H1 (cell line): ENCODE results near the gene BARHL1. TPM values are rescaled to one million over a fixed set of nuclear protein-coding genes. Genes with fewer than 3 reads are reported as not detected.

Experiments used
- CTCF ChIA-PET: fragments of 300-600 bp; sonication (Branson Sonifier 250); formaldehyde crosslinking; loops from one replicate; lab custom pipeline; 2021; ENCODE audit not compliant: partially characterized antibody; lab: Charles Lee
- POLR2A ChIA-PET: fragments of 300-600 bp; sonication (Branson Sonifier 250); formaldehyde crosslinking; loops from one replicate; lab custom pipeline; 2021; ENCODE audit warnings: inconsistent platforms; ENCODE audit not compliant: partially characterized antibody; lab: Charles Lee
- DNase-seq, 2 experiments: peaks; one replicate each; pipeline versions ENCODE4 v3.0.0 to v3.0.0-alpha.2; 2010 to 2022; ENCODE audit warnings: low spot score in 2 of 2, low read depth in 1 of 2, mixed read lengths in 1 of 2
- FAIRE-seq: peaks from 2 replicates; lab custom pipeline; 2011; peaks lifted over from hg19 to GRCh38; lab: Jason Lieb, UNC
- H2AFZ ChIP-seq: 2 replicates; pipeline ENCODE4 v1.8.1; 2012; ENCODE audit warnings: low read length, inconsistent platforms
- H2AK5ac ChIP-seq: 2 replicates; pipeline ENCODE4 v1.6.1; 2013; ENCODE audit warnings: low read depth, low read length
- H2BK120ac ChIP-seq: replicated peaks from 2 replicates; pipeline ENCODE3; 2013; ENCODE audit warnings: low read depth, low read length, inconsistent platforms
- H2BK12ac ChIP-seq: 2 replicates; pipeline ENCODE4 v1.6.1; 2013; ENCODE audit warnings: low read depth, low read length
- H2BK15ac ChIP-seq: 2 replicates; pipeline ENCODE4 v1.6.1; 2013; ENCODE audit warnings: low read length
- H2BK20ac ChIP-seq: 2 replicates; pipeline ENCODE4 v1.6.1; 2013; ENCODE audit warnings: low read length
- H2BK5ac ChIP-seq: 2 replicates; pipeline ENCODE4 v1.6.1; 2013; ENCODE audit warnings: low read depth, low read length
- H3K14ac ChIP-seq: 2 replicates; pipeline ENCODE4 v1.6.1; 2013; ENCODE audit warnings: inconsistent platforms; ENCODE audit not compliant: insufficient read length
- H3K18ac ChIP-seq: 2 replicates; pipeline ENCODE4 v1.6.1; 2013; ENCODE audit warnings: low read length; ENCODE audit errors: extremely low read depth
- H3K23ac ChIP-seq: 2 replicates; pipeline ENCODE4 v1.6.1; 2013; ENCODE audit warnings: inconsistent platforms; ENCODE audit not compliant: insufficient read length
- H3K23me2 ChIP-seq: 2 replicates; pipeline ENCODE4 v1.6.1; 2013; ENCODE audit warnings: low read depth, low read length
- H3K27ac ChIP-seq: 2 replicates; pipeline ENCODE4 v1.6.1; 2011; ENCODE audit warnings: low read depth, low read length, inconsistent platforms
- H3K27me3 ChIP-seq, 4 experiments: replicated peaks in 1 of 4; 1 replicate in 1 of 4; 2 replicates in 3 of 4; pipeline versions ENCODE4 v1.6.1 to v1.8.1; 2011 to 2013; ENCODE audit warnings: low read length in 3 of 4, mild to moderate bottlenecking in 3 of 4, inconsistent platforms in 2 of 4, mixed read lengths in 2 of 4, moderate library complexity in 1 of 4; ENCODE audit not compliant: control insufficient read depth in 3 of 4, insufficient read depth in 3 of 4; ENCODE audit errors: extremely low read depth in 1 of 4
- H3K36me3 ChIP-seq, 4 experiments: 2 replicates each; pipeline versions ENCODE4 v1.6.1 to v1.8.1; 2011 to 2013; ENCODE audit warnings: mild to moderate bottlenecking in 4 of 4, low read length in 3 of 4, moderate library complexity in 2 of 4, control low read depth in 1 of 4, inconsistent platforms in 1 of 4; ENCODE audit not compliant: insufficient read depth in 4 of 4, control insufficient read depth in 2 of 4
- H3K4ac ChIP-seq: replicated peaks from 2 replicates; pipeline ENCODE3; 2013; ENCODE audit warnings: low read length, low read depth, mixed read lengths, inconsistent platforms; ENCODE audit not compliant: insufficient read length
- H3K4me1 ChIP-seq, 4 experiments: replicated peaks in 1 of 4; 1 replicate in 1 of 4; 2 replicates in 3 of 4; pipeline versions ENCODE4 v1.6.1 to v1.8.1; 2011 to 2013; ENCODE audit warnings: low read length in 3 of 4, inconsistent platforms in 2 of 4, mixed read lengths in 1 of 4; ENCODE audit not compliant: insufficient read depth in 4 of 4, control insufficient read depth in 3 of 4
- H3K4me2 ChIP-seq, 2 experiments: 2 replicates each; pipeline versions ENCODE4 v1.6.1 to v1.8.1; 2011 to 2013; ENCODE audit warnings: low read depth in 2 of 2, low read length in 2 of 2, control low read depth in 1 of 2, inconsistent platforms in 1 of 2, mild to moderate bottlenecking in 1 of 2; ENCODE audit not compliant: insufficient read depth in 1 of 2
- H3K4me3 ChIP-seq, 4 experiments: fragments of 200-600, 300-600 bp in 1 of 4; sonication (generic), shearing (Covaris generic), sonication (Bioruptor Twin) in 1 of 4; 2 replicates each; pipeline versions ENCODE4 v1.5.1 to v1.8.1; 2011 to 2016; ENCODE audit warnings: low read length in 4 of 4, low read depth in 3 of 4, control low read depth in 2 of 4, inconsistent platforms in 2 of 4, mild to moderate bottlenecking in 2 of 4, mixed read lengths in 1 of 4, moderate library complexity in 1 of 4; ENCODE audit not compliant: insufficient read depth in 2 of 4; ENCODE audit errors: extremely low read depth in 1 of 4
- H3K56ac ChIP-seq: replicated peaks from 2 replicates; pipeline ENCODE3; 2013; ENCODE audit warnings: low read depth, mild to moderate bottlenecking, mixed read lengths, low read length, inconsistent platforms; ENCODE audit not compliant: insufficient read length
- H3K79me1 ChIP-seq: 2 replicates; pipeline ENCODE4 v1.6.1; 2013; ENCODE audit warnings: low read depth, low read length, control low read depth
- H3K79me2 ChIP-seq, 2 experiments: 2 replicates each; pipeline versions ENCODE4 v1.6.1 to v1.8.1; 2012 to 2013; ENCODE audit warnings: low read length in 2 of 2, mild to moderate bottlenecking in 2 of 2, inconsistent platforms in 1 of 2; ENCODE audit not compliant: insufficient read depth in 2 of 2, control insufficient read depth in 1 of 2
- H3K9ac ChIP-seq, 4 experiments: replicated peaks in 1 of 4; 1 replicate in 1 of 4; 2 replicates in 3 of 4; pipeline versions ENCODE4 v1.6.1 to v1.8.1; 2011 to 2013; ENCODE audit warnings: low read depth in 3 of 4, low read length in 3 of 4, control low read depth in 2 of 4, mild to moderate bottlenecking in 2 of 4, moderate library complexity in 2 of 4, inconsistent platforms in 1 of 4; ENCODE audit errors: extremely low read depth in 1 of 4
- H3K9me3 ChIP-seq, 2 experiments: 2 replicates each; pipeline versions ENCODE4 v1.6.1 to v1.8.1; 2012 to 2013; ENCODE audit warnings: mild to moderate bottlenecking in 2 of 2, moderate library complexity in 2 of 2, control low read depth in 1 of 2, inconsistent platforms in 1 of 2, low read depth in 1 of 2, low read length in 1 of 2, mixed read lengths in 1 of 2; ENCODE audit not compliant: insufficient read depth in 2 of 2
- H4K20me1 ChIP-seq, 2 experiments: replicated peaks in 1 of 2; 2 replicates each; pipeline versions ENCODE3 to v1.8.1; 2011 to 2013; ENCODE audit warnings: inconsistent platforms in 2 of 2, low read length in 2 of 2, mild to moderate bottlenecking in 1 of 2; ENCODE audit not compliant: insufficient read depth in 2 of 2, control insufficient read depth in 1 of 2
- H4K5ac ChIP-seq: 2 replicates; pipeline ENCODE4 v1.6.1; 2013; ENCODE audit warnings: low read length, low read depth, mixed read lengths, inconsistent platforms; ENCODE audit not compliant: insufficient read length
- H4K8ac ChIP-seq: 2 replicates; pipeline ENCODE4 v1.8.0; 2013; ENCODE audit warnings: mild to moderate bottlenecking, moderate library complexity, low read length, inconsistent platforms; ENCODE audit not compliant: insufficient read depth; ENCODE audit errors: extremely low read depth
- H4K91ac ChIP-seq: replicated peaks from 2 replicates; pipeline ENCODE3; 2013; ENCODE audit warnings: low read length, mixed read lengths, inconsistent platforms; ENCODE audit not compliant: insufficient read length
- BCL11A ChIP-seq, 2 experiments: IDR thresholded peaks; one replicate each; pipeline ENCODE4 v1.6.1; 2011; ENCODE audit warnings: low read depth in 2 of 2, low read length in 2 of 2, mild to moderate bottlenecking in 2 of 2
- CBX5 ChIP-seq: fragments of 300-800, 300-1000 bp; sonication (generic); IDR thresholded peaks from 2 replicates; pipeline ENCODE4 v1.7.1; 2016; ENCODE audit warnings: antibody characterized with exemption, low read length, low read depth
- CHD2 ChIP-seq: IDR thresholded peaks from 2 replicates; pipeline ENCODE4 v1.6.1; 2012; ENCODE audit warnings: low read length, improper control_type of control experiment
- EGR1 ChIP-seq: IDR thresholded peaks from 2 replicates; pipeline ENCODE4 v1.6.1; 2011; ENCODE audit warnings: low read depth, low read length, borderline replicate concordance
- EP300 ChIP-seq, 2 experiments: IDR thresholded peaks; 1 replicate in 1 of 2; 2 replicates in 1 of 2; pipeline ENCODE4 v1.6.1; 2011 to 2012; ENCODE audit warnings: low read depth in 2 of 2, low read length in 2 of 2, mild to moderate bottlenecking in 2 of 2, borderline replicate concordance in 1 of 2, inconsistent platforms in 1 of 2, moderate library complexity in 1 of 2
- FOSL1 ChIP-seq: IDR thresholded peaks from 2 replicates; pipeline ENCODE4 v1.6.1; 2011; ENCODE audit warnings: mild to moderate bottlenecking, low read depth, low read length, moderate library complexity; ENCODE audit not compliant: insufficient read depth
- JUN ChIP-seq: IDR thresholded peaks from 2 replicates; pipeline ENCODE4 v1.6.1; 2011; ENCODE audit warnings: low read depth, mild to moderate bottlenecking, improper control_type of control experiment, low read length
- JUND ChIP-seq: IDR thresholded peaks from 2 replicates; pipeline ENCODE4 v1.6.1; 2011; ENCODE audit warnings: mild to moderate bottlenecking, improper control_type of control experiment, low read length
- NANOG ChIP-seq: IDR thresholded peaks from 2 replicates; pipeline ENCODE4 v1.6.1; 2011; ENCODE audit warnings: low read length, low read depth, mild to moderate bottlenecking, inconsistent platforms; ENCODE audit not compliant: insufficient read depth, poor library complexity, severe bottlenecking
- PHF8 ChIP-seq: fragments of 200-600 bp; sonication (generic); conservative IDR thresholded peaks from 2 replicates; pipeline ENCODE4 v1.7.1; 2012; ENCODE audit warnings: low read depth, mild to moderate bottlenecking, inconsistent platforms, low read length, moderate library complexity
- TAF1 ChIP-seq: IDR thresholded peaks from 2 replicates; pipeline ENCODE4 v1.6.1; 2011; ENCODE audit warnings: mild to moderate bottlenecking, low read depth, low read length
- TEAD4 ChIP-seq: IDR thresholded peaks from 2 replicates; pipeline ENCODE4 v1.6.1; 2012; ENCODE audit warnings: low read depth, low read length, inconsistent platforms, mixed read lengths
- WGBS, 2 experiments: shearing (Covaris generic) in 1 of 2; methylation state at CpG; one replicate each; pipeline versions ENCODE4 v1.1.6 to v1.1.7; 2013 to 2015; ENCODE audit warnings: low lambda C conversion rate in 2 of 2, mixed read lengths in 2 of 2, inconsistent platforms in 1 of 2, low coverage in 1 of 2, missing lambda C conversion rate in 1 of 2; ENCODE audit not compliant: insufficient replicate concordance in 2 of 2, insufficient coverage in 1 of 2, insufficient read length in 1 of 2; ENCODE audit errors: extremely low coverage in 1 of 2, missing lambda C conversion rate in 1 of 2; 5-methylcytosine and 5-hydroxymethylcytosine counted together
- polyA plus RNA-seq, 7 experiments: library from polyadenylated mRNA; depleted of rRNA in 3 of 7; stranded (reverse) in 5 of 7; unstranded in 2 of 7; fragments of >200 nt in 5 of 7; fragments of 200-250 nt in 2 of 7; gene quantifications; 1 replicate in 5 of 7; 2 replicates in 1 of 7; 4 replicates in 1 of 7; pipeline versions ENCODE4 v1.2.1 to v1.2.3, GENCODE V29; 2011 to 2013; ENCODE audit warnings: missing spikeins in 2 of 7, mixed read lengths in 2 of 7
- total RNA-seq: library from RNA; stranded (reverse); fragmentation: NEBNext Ultra II Directional; extraction: Animal tissue kit (Norgen Biotek cat#: 25700); gene quantifications from 2 replicates; pipeline ENCODE4 v1.2.1, GENCODE V29; 2021

The BARHL1 gene
- total and polyA plus RNA-seq, 2 of the 8 experiments (the other 6 are each of a cell fraction or from before 2014, with no cell fraction given) = not detected

GRCh38 chr9:132541870-132542830, 40.3 kb upstream of the BARHL1 start:
- Histone ChIP-seq H3K27me3 (no peaks in the 10 kb centered on the region; a peak in 1 of 7 replicates), H4K5ac (no peak overlapping the region), H3K27ac (no peak overlapping the region), H3K79me2 (no peaks in the 10 kb centered on the region), H4K8ac (no peak overlapping the region), H2AK5ac (no peak overlapping the region), H2BK12ac (0 out of 2 replicates have a peak overlapping the region, but pooled peaks have one; percentile 27), H3K9me3 (no peaks in the 10 kb centered on the region), H3K79me1 (no peaks in the 10 kb centered on the region), H3K4me1 (peaks cover 0 to 7% (median 3%) of the 10 kb centered on the region in 4 experiments; a peak in 5 of 7 replicates), H2BK120ac (no peak overlapping the region), H2BK20ac (no peak overlapping the region), H3K4me2 (no peak overlapping the region), H3K23me2 (peaks cover 4% of the 10 kb centered on the region; the same call in 1 of the 2 replicates), H3K4ac (no peak overlapping the region), H3K4me3 (no peak overlapping the region), H4K91ac (no peak overlapping the region), H3K18ac (no peak overlapping the region), H3K14ac (no peak overlapping the region), H3K23ac (no peak overlapping the region), H3K56ac (no peak overlapping the region), H2BK15ac (0 out of 2 replicates have a peak overlapping the region, but pooled peaks have one; percentile 72), H4K20me1 (no peaks in the 10 kb centered on the region), H2BK5ac (no peak overlapping the region), H3K36me3 (no peaks in the 10 kb centered on the region), H3K9ac (no peak overlapping the region), H2AFZ (no peak overlapping the region)
- DNase-seq (no peak), FAIRE-seq (no peak)
- WGBS, 2 experiments = 91% methylated on average over 17 of the region's 19 CpGs; no CpG with 5 or more reads in 1 of the 2 experiments
- ChIA-PET POLR2A (no interaction called here), CTCF (interaction anchor here (0.7 to 1.1 kb wide), 2 partner anchors 128 to 130 kb away, joined by 3 read pairs; no protein-coding TSS in a partner anchor)
- TF ChIP-seq TAF1 (no peak), NANOG (no peak), JUN (no peak), BCL11A (IDR thresholded peaks at IDR 0.05; ENCODE audit: low read depth in 2 of 2, low read length in 2 of 2) (no peak), FOSL1 (no peak), CBX5 (no peak), JUND (no peak), TEAD4 (no peak), EGR1 (no peak), PHF8 (no peak), CHD2 (no peak), EP300 (IDR thresholded peaks at IDR 0.05; ENCODE audit: borderline replicate concordance in 1 of 2, low read depth in 2 of 2, low read length in 2 of 2) (no peak)
